ENCODE data around the gene RER1. TPM values are rescaled to one million over a fixed set of nuclear protein-coding genes. Genes with fewer than 3 reads are reported as not detected.

RER1 gene
- total and polyA plus RNA-seq, 7 donors, result 68.8 to 119 (median 90.0) TPM

DNA sequence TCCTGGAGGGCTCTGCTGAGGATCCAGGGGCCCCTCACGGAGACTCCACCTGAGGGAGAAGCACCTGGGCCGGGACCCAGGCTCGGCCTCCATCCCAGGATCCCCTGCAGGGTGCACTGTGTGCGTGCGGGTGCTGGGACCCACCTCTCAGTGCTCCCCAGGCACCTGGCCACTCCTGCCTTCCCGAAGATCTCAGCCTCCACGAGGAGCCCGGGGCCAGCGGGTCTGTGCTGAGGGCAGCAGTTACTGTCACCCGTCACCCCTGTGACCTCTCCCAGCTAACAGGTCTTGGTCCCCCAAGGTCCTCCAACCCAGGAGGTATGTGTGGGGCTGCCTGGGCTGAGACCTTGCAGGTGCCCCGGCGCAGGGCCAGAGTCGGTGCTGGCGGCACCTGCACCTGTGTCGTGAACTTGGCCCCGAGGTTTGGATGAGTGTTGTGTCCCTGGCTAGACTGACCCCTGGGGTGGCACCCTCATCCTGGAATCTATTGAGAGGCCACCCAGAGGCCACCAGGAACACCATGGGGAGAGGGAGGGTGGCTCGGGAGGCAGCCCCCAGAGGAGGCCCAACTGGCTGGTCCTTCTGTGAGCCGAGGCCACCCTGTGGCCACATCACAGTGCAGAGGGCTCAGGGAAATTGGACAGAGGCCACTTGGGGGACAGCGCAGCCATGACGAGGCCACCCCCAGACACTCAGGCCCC lies 17.9 kb upstream of the RER1 start:
- no peak for ATAC-seq

DNA sequence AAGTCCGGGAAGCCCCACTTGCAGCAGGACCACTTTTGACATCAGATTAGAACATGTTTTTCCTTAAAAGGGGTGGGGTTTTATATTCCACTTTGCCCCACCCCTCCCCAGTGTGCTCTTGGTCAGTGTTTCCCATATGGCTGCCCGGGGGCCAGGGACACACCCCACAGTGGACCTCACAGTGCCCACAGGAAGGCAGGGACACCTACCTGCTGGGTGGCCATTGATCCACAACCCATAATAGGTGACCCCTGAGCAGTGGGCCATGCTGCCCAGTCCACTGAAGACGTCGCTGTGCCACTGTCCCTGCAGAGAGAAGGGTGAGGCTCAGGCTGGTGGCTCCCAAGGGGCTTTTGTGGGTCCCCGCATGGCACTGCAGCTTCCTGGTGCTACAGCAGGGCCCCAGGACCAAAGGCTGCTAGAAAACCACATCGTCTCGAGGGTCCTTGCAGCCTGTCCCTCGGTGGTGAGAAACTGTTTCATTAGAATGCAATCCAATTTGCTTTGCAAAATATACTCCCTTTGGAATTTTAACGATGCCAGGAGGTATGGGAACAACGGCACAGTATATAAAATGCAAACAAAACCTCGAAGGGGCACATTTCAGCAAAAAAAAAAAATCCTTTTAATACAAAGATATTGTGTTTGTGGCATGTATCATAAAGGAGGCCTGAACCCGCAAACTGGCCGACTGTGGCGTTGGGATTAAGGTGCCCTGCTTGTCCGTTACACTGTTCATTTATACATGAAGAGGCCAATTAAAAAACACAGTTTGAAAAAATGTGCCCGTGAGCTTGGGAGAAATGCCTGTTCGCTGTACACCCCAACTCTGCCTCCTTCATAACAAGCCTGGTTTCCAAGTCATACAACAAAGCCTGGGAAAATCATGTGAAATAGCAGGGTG lies 17.1 kb upstream of the RER1 start:
- 84 to 87% (median 86%) methylated on average over 17 of the region's 17 CpGs for WGBS, 3 donors
- intact Hi-C loops (cut with DNase I), result loop anchor here in 1 of 2 donors (5.0 kb wide), 1 partner anchor 47 kb away; no protein-coding TSS in a partner anchor

More for the DNA sequence above, 17.9 kb upstream of the RER1 start:
- no peak overlapping the region for H3K27ac ChIP-seq
- no peaks in the 10 kb centered on the region for H3K4me1 ChIP-seq
- peak in 1 of 2 donors; percentile 28 for DNase-seq
- intact Hi-C loops (cut with DNase I), result no loop called here
- TF ChIP-seq, protein P1, sequence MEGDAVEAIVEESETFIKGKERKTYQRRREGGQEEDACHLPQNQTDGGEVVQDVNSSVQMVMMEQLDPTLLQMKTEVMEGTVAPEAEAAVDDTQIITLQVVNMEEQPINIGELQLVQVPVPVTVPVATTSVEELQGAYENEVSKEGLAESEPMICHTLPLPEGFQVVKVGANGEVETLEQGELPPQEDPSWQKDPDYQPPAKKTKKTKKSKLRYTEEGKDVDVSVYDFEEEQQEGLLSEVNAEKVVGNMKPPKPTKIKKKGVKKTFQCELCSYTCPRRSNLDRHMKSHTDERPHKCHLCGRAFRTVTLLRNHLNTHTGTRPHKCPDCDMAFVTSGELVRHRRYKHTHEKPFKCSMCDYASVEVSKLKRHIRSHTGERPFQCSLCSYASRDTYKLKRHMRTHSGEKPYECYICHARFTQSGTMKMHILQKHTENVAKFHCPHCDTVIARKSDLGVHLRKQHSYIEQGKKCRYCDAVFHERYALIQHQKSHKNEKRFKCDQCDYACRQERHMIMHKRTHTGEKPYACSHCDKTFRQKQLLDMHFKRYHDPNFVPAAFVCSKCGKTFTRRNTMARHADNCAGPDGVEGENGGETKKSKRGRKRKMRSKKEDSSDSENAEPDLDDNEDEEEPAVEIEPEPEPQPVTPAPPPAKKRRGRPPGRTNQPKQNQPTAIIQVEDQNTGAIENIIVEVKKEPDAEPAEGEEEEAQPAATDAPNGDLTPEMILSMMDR (IDR thresholded peaks at IDR 0.05), result no peak
- no peaks in the 10 kb centered on the region for H3K36me3 ChIP-seq (ENCODE audit: insufficient read depth in 1 of 2, low read depth in 1 of 2)
- WGBS, 3 donors, result 91% methylated on average over 20 of the region's 20 CpGs
- no peaks in the 10 kb centered on the region for H3K27me3 ChIP-seq (ENCODE audit: insufficient read depth in 3 of 3, low read length in 2 of 3)
- H3K4me3 ChIP-seq, result no peak overlapping the region
- H3K9me3 ChIP-seq, result no peaks in the 10 kb centered on the region

DNA sequence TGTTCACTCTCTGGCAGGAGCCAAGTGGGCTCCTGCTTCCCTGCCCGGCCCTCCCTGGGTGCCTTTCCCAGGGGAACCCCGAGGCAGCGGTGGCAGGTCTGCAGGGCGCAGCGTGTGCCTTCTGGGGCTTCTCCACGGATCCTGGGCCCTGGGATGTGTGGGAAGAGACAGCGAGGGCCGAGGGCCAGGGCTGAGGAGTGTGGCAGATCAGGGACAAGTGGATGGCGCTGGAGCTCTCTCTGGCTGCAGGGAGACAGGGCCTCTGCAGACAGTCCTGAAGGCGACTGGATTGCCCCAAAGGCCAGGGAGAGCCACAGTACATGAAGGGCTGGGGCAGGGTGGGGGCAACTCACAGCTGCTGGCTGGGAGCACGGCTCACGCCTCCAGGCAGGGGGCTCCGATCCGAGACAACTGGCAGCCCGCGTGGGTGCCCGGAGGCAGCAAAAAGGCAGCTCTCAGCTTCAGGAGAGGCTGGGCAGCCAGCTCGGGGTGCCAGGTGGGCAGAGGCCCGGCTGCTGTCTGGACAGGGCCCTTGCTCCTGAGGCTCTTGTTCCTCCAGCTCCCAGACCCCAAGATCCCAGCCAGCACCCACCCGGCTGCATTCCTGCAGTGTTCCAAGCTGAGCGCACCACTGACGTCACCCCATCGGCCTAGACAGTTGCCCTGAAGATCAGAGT lies 16.3 kb upstream of the RER1 start:
- TF ChIP-seq, protein P1 (IDR thresholded peaks at IDR 0.05), result no peak
- intact Hi-C loops (cut with DNase I), result loop anchor here in 1 of 2 donors (5.0 kb wide), 1 partner anchor 48 kb away; no protein-coding TSS in a partner anchor
- ATAC-seq (no peak), DNase-seq (peak in 1 of 2 donors; percentile 28)
- H3K9me3 ChIP-seq, result no peaks in the 10 kb centered on the region
- no peaks in the 10 kb centered on the region for H3K4me1 ChIP-seq
- 52 to 62% (median 55%) methylated on average over 17 to 23 of the region's 23 CpGs for WGBS, 3 donors
- H3K27me3 ChIP-seq (ENCODE audit: insufficient read depth in 3 of 3, low read length in 2 of 3), result no peaks in the 10 kb centered on the region
- no peak overlapping the region for H3K4me3 ChIP-seq
- no peak overlapping the region for H3K27ac ChIP-seq
- no peaks in the 10 kb centered on the region for H3K36me3 ChIP-seq (ENCODE audit: insufficient read depth in 1 of 2, low read depth in 1 of 2)

More for the DNA sequence above, 17.1 kb upstream of the RER1 start:
- H3K36me3 ChIP-seq (ENCODE audit: insufficient read depth in 1 of 2, low read depth in 1 of 2), result no peaks in the 10 kb centered on the region
- no peaks in the 10 kb centered on the region for H3K9me3 ChIP-seq
- no peak overlapping the region for H3K27ac ChIP-seq
- no peaks in the 10 kb centered on the region for H3K27me3 ChIP-seq (ENCODE audit: insufficient read depth in 3 of 3, low read length in 2 of 3)
- DNase-seq (peak in 1 of 2 donors; percentile 26), ATAC-seq (no peak)
- TF ChIP-seq, protein P1 (IDR thresholded peaks at IDR 0.05), result no peak
- no peaks in the 10 kb centered on the region for H3K4me1 ChIP-seq
- no peak overlapping the region for H3K4me3 ChIP-seq

DNA sequence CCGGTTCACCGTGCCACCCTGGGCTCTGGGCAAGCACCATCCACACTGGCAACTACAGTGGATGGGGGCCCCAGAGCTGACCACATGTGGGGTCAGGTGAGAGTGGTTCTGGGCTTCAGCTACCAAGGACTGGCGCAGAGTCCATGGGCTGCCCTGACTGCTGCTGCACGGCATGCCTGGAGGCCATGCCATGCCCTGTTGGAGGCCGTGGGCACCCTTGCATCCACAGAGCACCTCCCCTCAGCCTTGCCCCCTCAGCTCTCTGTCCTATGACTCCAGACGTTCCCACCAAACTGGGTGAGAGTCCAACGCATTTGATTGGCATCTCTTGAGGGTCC lies 15.7 kb upstream of the RER1 start:
- 65 to 79% (median 71%) methylated on average over 7 of the region's 7 CpGs for WGBS, 3 donors
- ATAC-seq, result no peak
- no peak for DNase-seq
- Histone ChIP-seq H3K9me3 (no peaks in the 10 kb centered on the region), H3K27ac (no peak overlapping the region), H3K27me3 (ENCODE audit: insufficient read depth in 3 of 3, low read length in 2 of 3) (no peaks in the 10 kb centered on the region), H3K4me1 (no peaks in the 10 kb centered on the region), H3K4me3 (no peak overlapping the region), H3K36me3 (ENCODE audit: insufficient read depth in 1 of 2, low read depth in 1 of 2) (no peaks in the 10 kb centered on the region)
- intact Hi-C loops (cut with DNase I), result loop anchor here in 1 of 2 donors (5.0 kb wide), 1 partner anchor 49 kb away; no protein-coding TSS in a partner anchor
- TF ChIP-seq, protein P1 (IDR thresholded peaks at IDR 0.05), result no peak

All from psoas muscle (tissue), 8 donors.